GM13976 (cell line): ENCODE results near the gene HS3ST3B1.

Experiments
- DNase-seq: peaks from one replicate; pipeline ENCODE4 v3.0.0; 2012; ENCODE audit warnings: low spot score
- CTCF ChIP-seq: IDR thresholded peaks from 2 replicates; pipeline ENCODE4 v1.5.1; 2012; ENCODE audit warnings: borderline replicate concordance, mild to moderate bottlenecking; ENCODE audit not compliant: insufficient read depth; ENCODE audit errors: extremely low read depth, missing control alignments, control extremely low read depth
- in situ Hi-C: fragments of 300-500 bp; cut with MboI; formaldehyde crosslinking; loops from one replicate; pipeline ENCODE4 v1.12.0; 2022; ENCODE audit warnings: low sequenced_read_pairs, mixed read lengths, inconsistent platforms; ENCODE audit not compliant: unreplicated experiment

HS3ST3B1 gene

DNA sequence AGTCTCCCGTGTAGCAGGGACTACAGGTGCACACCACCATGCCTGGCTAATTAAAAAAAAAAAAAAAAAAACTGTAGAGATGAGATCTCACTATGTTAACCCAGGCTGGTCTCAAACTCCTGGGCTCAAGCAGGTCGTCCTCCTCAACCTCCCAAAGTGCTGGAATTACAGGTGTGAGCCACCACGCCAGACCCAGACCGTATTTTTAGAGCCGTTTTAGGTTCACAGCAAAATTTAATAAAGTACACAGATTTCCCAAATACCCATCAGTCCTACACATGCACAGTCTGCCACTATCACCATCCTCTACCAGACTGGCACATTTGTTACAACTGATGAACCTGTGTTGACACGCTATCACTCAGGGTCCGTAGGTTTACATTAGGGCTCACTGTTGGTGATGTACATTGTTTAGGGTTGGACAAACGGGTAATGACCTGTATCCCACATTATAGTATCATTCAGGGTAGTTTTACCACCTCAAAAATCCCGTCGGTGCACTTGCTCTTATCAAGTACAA lies 10.4 kb downstream of the HS3ST3B1 start:
- DNase-seq = no peak
- in situ Hi-C loops = no loop called here
- no peak for TF ChIP-seq CTCF

DNA sequence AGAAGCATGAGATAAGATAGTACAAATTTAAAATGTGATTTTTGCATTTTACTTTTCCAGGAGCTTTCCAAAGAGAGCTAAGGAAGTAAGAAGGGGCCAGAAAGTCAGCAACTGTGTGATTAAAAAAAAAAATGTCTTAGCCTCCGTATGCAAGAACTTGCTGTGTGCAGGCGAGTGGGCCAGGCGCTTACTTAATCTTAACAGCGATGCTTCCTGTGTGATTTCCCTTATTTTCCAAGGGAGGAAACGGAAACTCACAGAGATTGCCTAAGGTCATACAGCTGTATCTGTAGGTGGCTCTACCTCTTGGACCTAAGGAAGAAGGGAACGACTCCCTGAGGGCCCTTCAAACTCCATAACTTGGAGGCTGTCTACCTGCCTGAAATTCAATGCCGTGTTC lies 11.1 kb downstream of the HS3ST3B1 start:
- DNase-seq = no peak
- TF ChIP-seq CTCF = no peak
- in situ Hi-C loops = no loop called here

DNA sequence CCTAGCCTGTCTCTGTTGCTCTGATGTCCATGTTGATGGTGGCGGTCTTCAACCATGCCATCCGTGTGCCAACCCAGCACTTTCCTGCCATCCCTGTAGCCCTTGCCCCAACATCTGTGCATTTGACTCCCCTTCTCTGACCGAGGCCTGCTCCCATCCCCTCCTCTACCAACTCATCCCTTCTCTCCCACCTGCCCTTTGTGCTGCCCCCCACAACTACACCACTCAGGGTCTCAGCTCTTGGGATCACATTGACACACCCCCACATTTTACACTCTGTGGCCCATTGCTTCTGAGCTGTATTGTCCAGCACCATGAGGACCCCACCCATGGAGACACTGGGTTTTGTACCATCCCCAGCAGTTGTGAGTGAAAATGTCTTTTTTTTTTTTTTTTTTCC lies 11.6 kb downstream of the HS3ST3B1 start:
- in situ Hi-C loops = no loop called here
- no peak for TF ChIP-seq CTCF
- DNase-seq = no peak

- DNase-seq = no peak
- in situ Hi-C loops = no loop called here
- TF ChIP-seq CTCF = no peak
Observed at GRCh38 chr17:14316126-14316832, 15.4 kb downstream of the HS3ST3B1 start.

DNA sequence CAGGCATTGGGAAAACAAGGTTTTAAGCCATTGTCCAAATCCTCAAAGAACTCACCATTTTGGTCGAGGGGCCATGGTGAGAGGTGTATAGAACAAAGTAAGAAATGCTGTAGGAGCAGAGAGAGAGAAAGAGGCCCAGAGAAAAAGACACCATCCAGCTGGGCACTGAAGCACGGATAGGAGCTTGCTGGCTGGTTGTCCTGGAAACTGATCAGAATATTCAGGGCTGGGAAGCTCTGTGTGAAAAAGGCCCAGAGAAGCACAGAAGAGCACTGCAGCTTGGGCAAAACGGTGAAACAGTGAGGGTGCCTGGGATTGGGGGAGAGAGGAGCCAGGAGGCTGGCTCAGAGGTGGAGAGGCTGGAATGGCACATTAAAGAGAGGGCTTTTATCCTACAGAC lies 16.5 kb downstream of the HS3ST3B1 start:
- TF ChIP-seq CTCF = no peak
- no peak for DNase-seq
- in situ Hi-C loops = no loop called here

DNA sequence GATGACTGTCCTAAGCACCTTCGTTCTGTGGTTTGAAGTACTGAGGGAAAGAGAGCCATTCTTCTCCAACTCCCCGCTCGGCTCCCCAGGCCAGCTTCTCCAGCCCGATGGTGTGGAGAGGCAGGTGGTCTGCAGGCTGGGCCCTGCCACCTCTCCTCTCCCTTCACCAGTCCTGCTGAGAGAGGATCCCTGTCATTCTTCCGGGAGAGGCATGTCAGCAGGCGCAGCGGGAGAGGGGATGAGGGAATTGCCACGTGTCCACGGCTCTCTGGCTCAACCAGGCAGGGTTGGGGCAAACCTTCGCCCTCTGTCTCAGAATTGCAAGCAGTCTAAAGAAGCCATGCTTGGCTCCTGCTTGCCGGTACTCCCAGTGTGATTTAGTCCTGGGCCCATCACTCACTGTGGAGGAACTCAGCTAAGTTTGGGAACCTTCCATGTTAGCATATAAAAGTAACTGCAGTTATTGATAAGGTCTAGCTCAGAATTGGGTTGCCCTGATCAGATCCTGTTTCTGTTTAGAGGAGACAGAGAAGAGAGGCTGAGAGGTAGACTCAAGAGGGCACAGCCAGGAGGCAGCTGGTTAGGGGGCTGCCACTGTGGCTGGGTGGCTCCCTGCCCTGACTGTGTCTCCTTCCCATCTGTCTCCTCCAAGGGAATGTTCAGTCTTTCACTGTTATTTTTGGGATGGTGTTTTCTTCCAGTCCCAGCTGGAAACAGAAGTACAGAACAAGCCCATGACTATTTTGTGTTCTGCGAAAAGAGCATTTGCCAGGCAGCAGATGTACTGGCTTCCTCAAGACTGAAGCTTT lies 17.4 kb downstream of the HS3ST3B1 start:
- no peak for DNase-seq
- in situ Hi-C loops = no loop called here
- TF ChIP-seq CTCF = no peak
